Measurements from ENCODE around the gene CYB5R4.

The CYB5R4 gene

GRCh38 chr6:83873869-83874268 is 14.4 kb downstream of the CYB5R4 start:
- no peak for DNase-seq (ENCODE audit: low spot score)
- Histone ChIP-seq H3K27ac (no peak overlapping the region), H3K4me3 (no peak overlapping the region)
- no peak for TF ChIP-seq CTCF (IDR thresholded peaks at IDR 0.05)

DNA sequence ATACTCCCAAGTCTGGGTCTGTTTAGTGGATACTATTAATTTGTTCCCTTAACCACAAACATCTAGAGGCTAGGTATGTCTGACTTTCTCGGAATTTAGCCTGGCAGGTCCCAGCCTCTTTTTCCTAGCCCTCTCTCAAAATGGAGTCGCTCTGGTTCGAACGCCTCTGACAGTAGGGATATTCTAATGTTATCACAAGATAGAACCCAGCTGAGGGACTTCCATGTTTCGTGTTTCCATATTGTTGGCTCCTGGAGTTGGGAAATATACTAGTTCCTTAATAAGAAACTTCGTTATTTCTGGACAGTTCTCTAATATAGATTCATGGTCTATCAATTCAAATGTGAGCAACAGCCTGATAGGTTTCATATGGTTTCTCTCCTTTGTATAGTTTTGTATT is 16.4 kb downstream of the CYB5R4 start:
- TF ChIP-seq CTCF (IDR thresholded peaks at IDR 0.05), result no peak

GRCh38 chr6:83878902-83879644 is 19.6 kb downstream of the CYB5R4 start:
- no peak for TF ChIP-seq CTCF (IDR thresholded peaks at IDR 0.05)
- no peak overlapping the region for H3K27ac ChIP-seq
- H3K4me3 ChIP-seq, result no peak overlapping the region
- DNase-seq (ENCODE audit: low spot score), result no peak

More for the DNA sequence above, 16.4 kb downstream of the CYB5R4 start:
- H3K27ac ChIP-seq, result no peak overlapping the region
- H3K4me3 ChIP-seq, result no peak overlapping the region
- no peak for DNase-seq (ENCODE audit: low spot score)

DNA sequence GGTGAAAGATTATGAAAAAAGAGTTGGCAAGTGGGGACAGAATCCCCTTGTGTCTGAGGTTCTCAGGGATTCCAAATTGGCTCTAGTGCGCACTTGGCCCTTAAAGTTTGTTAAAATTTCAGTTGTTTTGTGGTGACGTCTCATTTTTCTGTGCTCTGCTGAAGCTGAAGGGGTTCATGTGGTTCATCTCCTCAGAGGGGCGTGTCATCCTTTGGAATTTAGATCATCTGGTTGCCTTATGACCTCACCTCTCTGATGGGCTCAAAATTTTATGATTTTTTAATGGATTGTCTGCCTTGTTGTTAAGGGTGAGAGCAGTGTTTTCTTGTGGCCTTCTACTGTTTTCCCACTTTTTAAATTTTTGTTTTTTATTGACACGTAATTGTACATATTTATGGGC is 20.3 kb downstream of the CYB5R4 start:
- DNase-seq (ENCODE audit: low spot score), result no peak
- TF ChIP-seq CTCF (IDR thresholded peaks at IDR 0.05), result no peak
- H3K4me3 ChIP-seq, result no peak overlapping the region
- H3K27ac ChIP-seq, result no peak overlapping the region

DNA sequence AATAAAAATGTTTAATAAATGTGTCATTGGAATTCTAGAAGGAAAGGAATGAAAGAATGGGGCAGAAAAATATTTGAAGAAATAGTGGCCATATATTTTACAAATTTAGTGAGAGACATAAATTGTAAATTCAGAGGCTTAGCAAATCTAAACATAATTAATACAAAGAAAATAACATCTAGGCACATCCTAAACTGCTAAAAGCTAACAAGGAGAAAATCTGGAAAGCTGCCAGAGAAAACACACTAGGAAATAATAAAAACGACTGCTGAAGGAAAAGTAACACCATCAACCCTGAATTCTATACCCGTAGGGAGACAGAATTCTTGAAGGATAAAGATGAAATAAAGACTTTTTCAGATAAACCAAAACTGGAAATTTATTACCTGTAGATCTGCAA is 23.8 kb downstream of the CYB5R4 start:
- no peak for DNase-seq (ENCODE audit: low spot score)
- Histone ChIP-seq H3K4me3 (no peak overlapping the region), H3K27ac (no peak overlapping the region)
- TF ChIP-seq CTCF (IDR thresholded peaks at IDR 0.05), result no peak

DNA sequence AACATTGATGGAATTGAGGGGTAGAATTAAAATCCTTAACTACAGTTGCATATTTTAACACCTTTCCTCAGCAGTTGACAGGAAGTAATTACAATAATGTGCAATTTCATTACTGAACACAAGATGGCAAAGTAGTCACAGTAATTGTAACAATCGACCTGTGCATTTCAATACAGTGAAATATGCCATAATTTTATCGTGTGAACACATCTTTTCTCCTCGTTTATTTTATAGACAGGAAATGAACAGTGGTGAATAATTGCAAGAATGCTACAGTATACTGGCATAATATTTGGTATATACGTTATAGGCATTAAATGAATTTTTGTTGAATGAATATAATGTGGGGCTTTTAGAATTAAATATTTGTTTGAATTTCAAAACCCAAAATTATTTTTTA is 25.0 kb downstream of the CYB5R4 start:
- no peak for DNase-seq (ENCODE audit: low spot score)
- peak; percentile 39 for TF ChIP-seq CTCF (IDR thresholded peaks at IDR 0.05)
- H3K27ac ChIP-seq, result no peak overlapping the region
- no peak overlapping the region for H3K4me3 ChIP-seq

- H3K27ac ChIP-seq, result no peak overlapping the region
- TF ChIP-seq CTCF (IDR thresholded peaks at IDR 0.05), result no peak
- no peak for DNase-seq (ENCODE audit: low spot score)
- no peak overlapping the region for H3K4me3 ChIP-seq
Observed at GRCh38 chr6:83885984-83886383, 26.5 kb downstream of the CYB5R4 start.

Measured in coronary artery (tissue), 2 donors.